Testis (tissue), 3 donors: ENCODE data around the gene SERTAD2. TPM values are rescaled to one million over a fixed set of nuclear protein-coding genes. Genes with fewer than 3 reads are reported as not detected.

ENCODE experiments used
- DNase-seq: peaks from one replicate; pipeline ENCODE4 v3.0.0-alpha.2; 2019
- H3K27ac ChIP-seq, 2 donors: fragments of 200-600 bp; sonication (generic); one replicate each; pipeline ENCODE4 v1.5.1; 2019
- H3K27me3 ChIP-seq: fragments of 200-600 bp; sonication (generic); one replicate; pipeline ENCODE4 v1.5.1; 2019
- H3K36me3 ChIP-seq: fragments of 200-600 bp; sonication (generic); one replicate; pipeline ENCODE4 v1.5.1; 2017; ENCODE audit warnings: low read depth; ENCODE audit errors: missing control alignments
- H3K4me1 ChIP-seq: fragments of 200-600 bp; sonication (generic); one replicate; pipeline ENCODE4 v1.5.1; 2019
- H3K4me3 ChIP-seq, 2 donors: fragments of 200-600 bp; sonication (generic); one replicate each; pipeline ENCODE4 v1.5.1; 2017 to 2019
- H3K9me3 ChIP-seq: fragments of 200-600 bp; sonication (generic); one replicate; pipeline ENCODE4 v1.5.1; 2017
- POLR2A ChIP-seq: fragments of 450-650 bp; IDR thresholded peaks from one replicate; pipeline ENCODE4 v1.6.1; 2017; ENCODE audit warnings: antibody characterized with exemption, mild to moderate bottlenecking, moderate library complexity
- whole genome bisulfite sequencing, 2 donors: methylation state at CpG; one replicate each; pipeline ENCODE4 v1.1.5; 2018; 5-methylcytosine and 5-hydroxymethylcytosine counted together
- intact Hi-C: fragments of 100-400 bp; cut with DNase I; formaldehyde crosslinking; loops from one replicate; pipeline ENCODE4 v1.15.1; 2023; ENCODE audit warnings: low total_unique reads
- polyA plus RNA-seq: library from polyadenylated mRNA; stranded (reverse); fragments of 350-450 nt; fragmentation: Illumina TruSeq; extraction: RNeasy Lipid Tissue Mini Kit (QIAGEN cat#74804); gene quantifications from one replicate; pipeline ENCODE4 v1.2.3, GENCODE V29; 2014; ENCODE audit warnings: low read depth, low replicate concordance; ENCODE audit not compliant: insufficient read depth
- total RNA-seq, 2 donors: library from RNA; depleted of rRNA; stranded (reverse); fragments of >200 nt; gene quantifications; one replicate each; pipeline ENCODE4 v1.2.3, GENCODE V29; 2016
- TF ChIP-seq, protein P1 (sequence below), 3 experiments: fragments of 450-650 bp in 2 of 3; fragments of 200-600 bp in 1 of 3; sonication (generic) in 1 of 3; IDR thresholded peaks; one replicate each; pipeline ENCODE4 v1.5.1; 2016 to 2019; ENCODE audit warnings: antibody characterized with exemption in 3 of 3, mild to moderate bottlenecking in 2 of 3, moderate library complexity in 1 of 3

The SERTAD2 gene
- total and polyA plus RNA-seq, 3 donors from 2014 or later = 24.8 to 41.7 (median 41.4) TPM

DNA sequence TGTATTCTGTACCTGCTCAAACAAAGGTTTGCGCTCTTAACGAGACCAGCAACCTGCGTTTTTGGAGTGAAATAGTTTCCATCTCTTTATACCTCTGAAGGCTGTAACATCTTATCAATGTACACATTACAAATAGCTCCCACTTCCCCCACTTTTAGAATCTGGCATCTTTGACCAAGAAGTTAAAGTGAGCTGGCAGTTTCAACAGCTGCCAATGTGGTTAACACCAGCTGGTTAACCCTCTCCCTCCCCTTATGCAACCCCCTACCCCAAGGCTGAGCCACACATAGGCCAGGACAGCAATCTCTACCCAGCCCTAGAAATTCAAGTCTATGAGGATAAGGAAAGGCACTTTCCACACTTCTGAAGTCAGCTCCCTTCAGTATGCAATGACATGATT, 2.2 kb upstream of the SERTAD2 start:
- no peaks in the 10 kb centered on the region for H3K9me3 ChIP-seq
- H3K27ac ChIP-seq = peak overlapping the region in 1 of 2 donors; percentile 99
- peaks cover 22% of the 10 kb centered on the region for H3K4me1 ChIP-seq
- no peaks in the 10 kb centered on the region for H3K27me3 ChIP-seq
- WGBS, 2 donors = 57 to 62% methylated on average over 3 of the region's 3 CpGs
- no peak for DNase-seq
- intact Hi-C loops = no loop called here
- H3K36me3 ChIP-seq = no peaks in the 10 kb centered on the region
- TF ChIP-seq, protein P1, sequence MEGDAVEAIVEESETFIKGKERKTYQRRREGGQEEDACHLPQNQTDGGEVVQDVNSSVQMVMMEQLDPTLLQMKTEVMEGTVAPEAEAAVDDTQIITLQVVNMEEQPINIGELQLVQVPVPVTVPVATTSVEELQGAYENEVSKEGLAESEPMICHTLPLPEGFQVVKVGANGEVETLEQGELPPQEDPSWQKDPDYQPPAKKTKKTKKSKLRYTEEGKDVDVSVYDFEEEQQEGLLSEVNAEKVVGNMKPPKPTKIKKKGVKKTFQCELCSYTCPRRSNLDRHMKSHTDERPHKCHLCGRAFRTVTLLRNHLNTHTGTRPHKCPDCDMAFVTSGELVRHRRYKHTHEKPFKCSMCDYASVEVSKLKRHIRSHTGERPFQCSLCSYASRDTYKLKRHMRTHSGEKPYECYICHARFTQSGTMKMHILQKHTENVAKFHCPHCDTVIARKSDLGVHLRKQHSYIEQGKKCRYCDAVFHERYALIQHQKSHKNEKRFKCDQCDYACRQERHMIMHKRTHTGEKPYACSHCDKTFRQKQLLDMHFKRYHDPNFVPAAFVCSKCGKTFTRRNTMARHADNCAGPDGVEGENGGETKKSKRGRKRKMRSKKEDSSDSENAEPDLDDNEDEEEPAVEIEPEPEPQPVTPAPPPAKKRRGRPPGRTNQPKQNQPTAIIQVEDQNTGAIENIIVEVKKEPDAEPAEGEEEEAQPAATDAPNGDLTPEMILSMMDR (IDR thresholded peaks at IDR 0.05) = no peak
- no peak for TF ChIP-seq POLR2A
- H3K4me3 ChIP-seq = no peak overlapping the region

DNA sequence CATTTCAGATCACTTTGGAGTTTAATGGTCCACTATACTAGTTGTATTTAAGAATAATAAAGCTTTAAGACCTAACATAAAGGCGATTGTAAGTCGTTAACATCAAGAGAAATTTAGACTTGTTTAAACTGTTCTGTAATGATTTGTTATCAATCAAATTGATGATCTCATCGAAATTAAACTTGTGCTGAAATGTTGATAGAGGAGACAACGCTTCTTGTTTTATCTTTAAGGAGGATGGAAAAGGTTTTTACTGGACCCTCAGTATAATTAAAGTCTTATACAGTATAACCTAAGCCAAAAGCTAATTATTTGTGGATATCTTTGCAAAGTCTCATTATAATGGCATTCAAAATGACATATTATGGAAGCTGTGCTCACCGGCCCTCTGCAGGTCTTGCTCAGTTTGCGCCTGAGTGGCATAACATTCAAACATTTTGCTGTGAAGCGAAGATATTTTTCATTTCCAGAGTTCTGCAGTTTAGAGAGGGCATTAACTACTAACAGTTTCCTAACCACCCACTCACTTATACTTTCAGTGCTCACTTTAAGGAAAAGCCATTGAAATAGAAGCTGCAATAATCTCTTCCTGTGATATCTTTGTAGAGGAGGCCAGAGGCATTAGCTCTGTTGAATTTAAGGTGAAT, 1.4 kb upstream of the SERTAD2 start:
- no peak for TF ChIP-seq POLR2A
- TF ChIP-seq, protein P1 (IDR thresholded peaks at IDR 0.05) = peak in 1 of 3 experiments; percentile 20
- Histone ChIP-seq H3K36me3 (no peaks in the 10 kb centered on the region), H3K4me3 (no peak overlapping the region), H3K9me3 (no peaks in the 10 kb centered on the region), H3K27me3 (no peaks in the 10 kb centered on the region), H3K4me1 (peaks cover 22% of the 10 kb centered on the region), H3K27ac (peak overlapping the region; percentile 98 to 99)
- 42 to 44% methylated on average over 7 of the region's 7 CpGs for WGBS, 2 donors
- no peak for DNase-seq
- intact Hi-C loops = no loop called here

DNA sequence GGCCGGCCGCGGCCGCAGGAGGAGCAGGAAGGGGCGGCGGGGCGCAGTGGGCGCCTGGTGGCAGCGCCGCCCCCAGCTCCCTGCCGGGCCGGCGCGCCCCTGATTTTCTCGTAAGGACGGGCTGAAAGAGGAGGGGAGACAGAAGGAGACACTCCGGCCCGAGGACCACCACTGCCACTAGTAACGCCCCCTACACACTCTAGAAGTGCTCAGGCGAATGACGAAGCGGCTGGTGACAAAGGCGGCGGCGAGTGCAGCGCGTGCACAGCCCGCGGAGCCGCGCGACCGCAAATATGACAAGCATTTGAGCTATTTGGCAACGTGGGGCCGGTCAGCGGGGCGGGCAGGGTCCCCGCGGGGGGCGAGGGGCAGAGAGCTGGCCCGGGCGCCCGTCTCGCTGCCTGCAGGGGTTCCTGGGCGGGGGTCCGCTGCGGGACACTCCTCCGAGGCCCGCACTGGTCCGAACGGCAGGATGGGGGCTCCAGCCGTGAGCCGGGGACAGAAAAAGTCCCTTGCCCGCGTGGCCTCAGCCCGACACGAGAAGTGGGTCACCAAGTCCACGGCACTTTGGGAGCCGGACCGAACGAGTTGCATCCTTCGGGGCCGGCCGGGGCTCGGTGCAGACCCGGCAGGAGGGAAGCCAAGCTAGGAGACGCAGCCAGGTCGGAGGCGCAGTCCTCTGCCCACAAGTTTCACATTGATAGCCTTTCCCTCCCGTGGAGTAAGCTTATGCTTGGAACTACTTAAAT, 524 bp upstream of the SERTAD2 start:
- no peaks in the 10 kb centered on the region for H3K36me3 ChIP-seq
- peak overlapping the region; percentile 86 to 98 for H3K4me3 ChIP-seq
- H3K9me3 ChIP-seq = no peaks in the 10 kb centered on the region
- TF ChIP-seq, protein P1 (IDR thresholded peaks at IDR 0.05) = no peak
- no peak for TF ChIP-seq POLR2A
- DNase-seq = peak; percentile 59
- 0 to 1% methylated on average over 33 to 68 of the region's 70 CpGs for WGBS, 2 donors
- peak overlapping the region; percentile 98 to 99 for H3K27ac ChIP-seq
- intact Hi-C loops = loop anchor here (5.0 kb wide), 2 partner anchors 98 to 113 kb away; no protein-coding TSS in a partner anchor
- H3K27me3 ChIP-seq = no peaks in the 10 kb centered on the region
- peaks cover 31% of the 10 kb centered on the region for H3K4me1 ChIP-seq

DNA sequence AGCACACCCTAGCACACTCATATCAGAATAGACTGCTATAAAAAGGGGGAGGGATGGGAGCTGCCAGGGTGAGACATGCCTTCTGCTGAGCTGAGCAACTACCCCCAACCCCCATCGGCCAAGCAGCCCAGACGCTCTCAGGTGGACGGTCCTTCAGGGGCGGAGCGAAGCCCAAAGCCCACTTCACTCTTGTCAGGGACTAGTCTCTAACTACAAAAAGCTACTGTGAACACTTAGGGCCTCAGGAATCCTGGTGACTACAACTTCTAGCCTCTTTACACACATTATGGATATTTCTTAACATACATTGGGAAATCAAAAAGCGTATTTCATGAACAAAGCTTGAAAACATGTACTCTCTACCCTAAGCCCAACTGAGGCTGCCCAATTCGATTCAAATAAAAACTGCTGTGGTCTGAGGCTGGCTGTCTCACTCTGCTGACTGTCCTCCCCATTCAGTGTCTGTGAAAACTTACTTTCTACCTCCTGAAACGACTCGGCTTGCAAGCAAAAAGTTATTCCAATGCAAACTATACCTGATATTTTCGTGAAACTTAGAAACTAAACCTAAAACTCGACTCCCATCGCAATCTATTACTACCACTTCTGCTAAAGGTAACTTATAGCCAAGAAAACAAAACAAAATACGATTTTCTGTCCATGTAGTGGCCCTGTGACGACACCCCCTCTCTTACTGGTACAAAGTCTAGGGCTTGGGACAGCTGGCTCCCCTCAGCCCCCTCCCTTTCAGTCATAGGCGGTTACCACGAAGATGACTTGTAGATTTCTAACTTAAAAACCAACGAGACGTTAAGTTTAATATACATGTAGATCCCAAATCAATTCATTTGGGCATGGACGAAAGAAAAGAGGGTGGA, 1.2 kb downstream of the SERTAD2 start:
- H3K4me1 ChIP-seq = peaks cover 39% of the 10 kb centered on the region
- DNase-seq = peak; percentile 67
- peak overlapping the region; percentile 99 for H3K27ac ChIP-seq
- peak overlapping the region; percentile 98 for H3K4me3 ChIP-seq
- 9 to 13% methylated on average over 19 of the region's 19 CpGs for WGBS, 2 donors
- TF ChIP-seq, protein P1 (IDR thresholded peaks at IDR 0.05) = no peak
- TF ChIP-seq POLR2A = no peak
- H3K36me3 ChIP-seq = no peaks in the 10 kb centered on the region
- H3K9me3 ChIP-seq = no peaks in the 10 kb centered on the region
- intact Hi-C loops = loop anchor here (5.0 kb wide), 2 partner anchors 100 to 115 kb away; no protein-coding TSS in a partner anchor
- no peaks in the 10 kb centered on the region for H3K27me3 ChIP-seq
